HepG2 (cell line): ENCODE data around the gene AKAP14. TPM values are rescaled to one million over a fixed set of nuclear protein-coding genes. Genes with fewer than 3 reads are reported as not detected.

ENCODE experiments used
- DR1 ChIP-seq: sonication (generic); formaldehyde crosslinking; IDR thresholded peaks from 2 replicates; pipeline ENCODE4 v1.8.0; 2021; ENCODE audit warnings: mild to moderate bottlenecking, missing genetic modification reagents, inconsistent platforms
- FOXC1 ChIP-seq: sonication (generic); formaldehyde crosslinking; IDR thresholded peaks from 2 replicates; pipeline ENCODE4 v1.8.0; 2022; ENCODE audit warnings: mild to moderate bottlenecking, missing genetic modification reagents, borderline replicate concordance
- MAF1 ChIP-seq: sonication (generic); formaldehyde crosslinking; IDR thresholded peaks from 2 replicates; pipeline ENCODE4 v1.5.0; 2020; ENCODE audit warnings: missing genetic modification reagents, borderline replicate concordance
- NCOA5 ChIP-seq: sonication (generic); formaldehyde crosslinking; IDR thresholded peaks from 2 replicates; pipeline ENCODE4 v1.4.0; 2020; ENCODE audit warnings: missing genetic modification reagents
- NCOR1 ChIP-seq: fragments of 200-600 bp; sonication (generic); IDR thresholded peaks from 2 replicates; pipeline ENCODE4 v1.7.0; 2017; ENCODE audit warnings: antibody characterized with exemption, low read length, borderline replicate concordance
- RCOR2 ChIP-seq: IDR thresholded peaks from 2 replicates; pipeline ENCODE4 v1.6.1; 2016; ENCODE audit warnings: missing biosample characterization, missing genetic modification reagents
- SALL1 ChIP-seq: sonication (generic); formaldehyde crosslinking; IDR thresholded peaks from 2 replicates; pipeline ENCODE4 v1.8.0; 2022; ENCODE audit warnings: mild to moderate bottlenecking, missing genetic modification reagents
- SKI ChIP-seq: fragments of 450-650 bp; IDR thresholded peaks from one replicate; pipeline ENCODE4 v1.6.1; 2018; ENCODE audit warnings: mild to moderate bottlenecking; ENCODE audit not compliant: partially characterized antibody
- SNRNP70 ChIP-seq: fragments of 200-400 bp; formaldehyde crosslinking; IDR thresholded peaks from 2 replicates; pipeline ENCODE4 v1.6.1; 2017; ENCODE audit warnings: mild to moderate bottlenecking, low read depth, low read length, moderate library complexity
- STAG1 ChIP-seq: sonication (generic); formaldehyde crosslinking; IDR thresholded peaks from 2 replicates; pipeline ENCODE4 v1.4.0; 2020; ENCODE audit warnings: missing genetic modification reagents
- TOE1 ChIP-seq: sonication (generic); formaldehyde crosslinking; IDR thresholded peaks from 2 replicates; pipeline ENCODE4 v1.4.0; 2020; ENCODE audit warnings: mild to moderate bottlenecking, missing genetic modification reagents
- XRCC5 ChIP-seq: fragments of 200-400 bp; formaldehyde crosslinking; optimal IDR thresholded peaks from 2 replicates; pipeline ENCODE3; 2017; ENCODE audit warnings: mild to moderate bottlenecking, low read length
- ZNF263 ChIP-seq: sonication (generic); formaldehyde crosslinking; IDR thresholded peaks from 2 replicates; pipeline ENCODE4 v1.4.0; 2020; ENCODE audit warnings: missing genetic modification reagents
- ZNF280B ChIP-seq: sonication (generic); formaldehyde crosslinking; IDR thresholded peaks from 2 replicates; pipeline ENCODE4 v1.5.0; 2020; ENCODE audit warnings: missing genetic modification reagents, mild to moderate bottlenecking, borderline replicate concordance
- ZNF3 ChIP-seq: IDR thresholded peaks from 2 replicates; pipeline ENCODE4 v1.7.0; 2017; ENCODE audit warnings: inconsistent platforms
- ZNF451 ChIP-seq: sonication (generic); formaldehyde crosslinking; IDR thresholded peaks from 2 replicates; pipeline ENCODE4 v1.5.0; 2020; ENCODE audit warnings: mild to moderate bottlenecking, missing genetic modification reagents
- ZNF792 ChIP-seq: IDR thresholded peaks from 2 replicates; pipeline ENCODE4 v1.6.1; 2016
- polyA plus RNA-seq, 8 experiments: library from polyadenylated mRNA; depleted of rRNA in 3 of 8; stranded (reverse) in 7 of 8; unstranded in 1 of 8; fragments of >200 nt; fragmentation: Illumina TruSeq in 4 of 8; extraction: Trizol in 4 of 8; gene quantifications; 2 replicates each; pipeline versions ENCODE4 v1.2.1 to v1.2.3, GENCODE V29; 2011 to 2016; ENCODE audit warnings: low read depth in 4 of 8, missing spikeins in 1 of 8, mixed read lengths in 1 of 8; ENCODE audit not compliant: insufficient read depth in 1 of 8
- total RNA-seq, 5 experiments: library from RNA; depleted of rRNA; stranded (reverse); fragments of >200 nt; fragmentation: Illumina TruSeq; extraction: Trizol; gene quantifications; 2 replicates each; pipeline ENCODE4 v1.2.3, GENCODE V29; 2016; ENCODE audit warnings: low read depth in 1 of 5
- TF ChIP-seq, protein P1 (sequence below): sonication (generic); formaldehyde crosslinking; IDR thresholded peaks from 2 replicates; pipeline ENCODE4 v1.4.0; 2020; ENCODE audit warnings: missing genetic modification reagents
- TF ChIP-seq, protein P2 (sequence below): sonication (generic); formaldehyde crosslinking; IDR thresholded peaks from 2 replicates; pipeline ENCODE4 v1.4.0; 2020; ENCODE audit warnings: missing genetic modification reagents
- TF ChIP-seq, protein P3 (sequence below), 2 experiments: sonication (generic) in 1 of 2; formaldehyde crosslinking in 1 of 2; IDR thresholded peaks; 2 replicates each; pipeline versions ENCODE4 v1.4.0 to v1.6.1; 2018 to 2020; ENCODE audit warnings: missing genetic modification reagents in 2 of 2, borderline replicate concordance in 1 of 2, low read depth in 1 of 2, mild to moderate bottlenecking in 1 of 2, missing biosample characterization in 1 of 2

The AKAP14 gene
- total and polyA plus RNA-seq, 2 of the 13 experiments (the other 11 are each of a cell fraction or from before 2014, with no cell fraction given) = 0.20 to 1.7 TPM

DNA sequence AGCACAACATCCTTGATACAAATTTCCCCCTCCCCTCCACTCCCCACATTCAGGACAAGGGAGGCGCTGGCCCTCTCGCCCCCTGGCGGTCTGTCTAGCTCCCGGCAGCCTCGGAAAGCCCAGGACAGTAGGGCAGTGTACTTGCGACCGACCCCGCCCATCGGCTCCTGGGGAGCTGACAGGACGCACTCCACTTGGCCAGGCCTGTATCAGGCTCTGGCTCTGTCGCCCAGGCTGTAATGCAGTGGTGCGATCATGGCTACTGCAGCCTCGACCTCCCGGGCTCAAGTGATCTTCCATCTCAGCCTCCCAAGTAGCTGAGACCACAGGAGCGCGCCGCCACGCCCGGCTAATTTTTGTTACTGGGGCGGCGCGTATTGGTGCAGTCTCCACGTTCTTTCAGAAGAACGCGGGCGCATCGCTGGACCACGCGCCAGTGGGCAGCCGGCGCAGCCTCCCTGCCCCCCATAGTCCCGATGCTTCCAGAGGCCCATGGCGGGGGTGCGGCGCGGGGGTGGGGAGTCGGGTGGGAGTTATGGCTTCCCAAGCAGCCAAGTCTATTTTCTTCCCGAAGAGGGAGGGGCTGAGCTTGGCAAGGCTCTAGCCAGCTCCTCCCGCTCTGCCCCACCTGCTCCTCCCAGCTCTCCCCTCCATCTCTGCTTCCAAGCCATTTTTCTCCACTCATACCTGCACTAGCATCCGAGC lies 7.8 kb upstream of the AKAP14 start (continued):
- TF ChIP-seq SNRNP70 (no peak), SALL1 (peak; percentile 28; the same call in 1 of the 2 replicates), ZNF280B (CRISPR knock-in tag) (no peak), ZNF451 (no peak), ZNF792 (CRISPR knock-in tag) (no peak), STAG1 (CRISPR knock-in tag) (peak; percentile 32), RCOR2 (no peak), NCOA5 (CRISPR knock-in tag) (no peak), SKI (no peak), DR1 (CRISPR knock-in tag) (no peak), FOXC1 (CRISPR knock-in tag) (no peak), TOE1 (CRISPR knock-in tag) (no peak), ZNF263 (CRISPR knock-in tag) (no peak), XRCC5 (peak; percentile 72), ZNF3 (CRISPR knock-in tag) (peak; percentile 72; the same call in 1 of the 2 replicates), NCOR1 (no peak), MAF1 (CRISPR knock-in tag) (no peak)
- TF ChIP-seq, protein P1, sequence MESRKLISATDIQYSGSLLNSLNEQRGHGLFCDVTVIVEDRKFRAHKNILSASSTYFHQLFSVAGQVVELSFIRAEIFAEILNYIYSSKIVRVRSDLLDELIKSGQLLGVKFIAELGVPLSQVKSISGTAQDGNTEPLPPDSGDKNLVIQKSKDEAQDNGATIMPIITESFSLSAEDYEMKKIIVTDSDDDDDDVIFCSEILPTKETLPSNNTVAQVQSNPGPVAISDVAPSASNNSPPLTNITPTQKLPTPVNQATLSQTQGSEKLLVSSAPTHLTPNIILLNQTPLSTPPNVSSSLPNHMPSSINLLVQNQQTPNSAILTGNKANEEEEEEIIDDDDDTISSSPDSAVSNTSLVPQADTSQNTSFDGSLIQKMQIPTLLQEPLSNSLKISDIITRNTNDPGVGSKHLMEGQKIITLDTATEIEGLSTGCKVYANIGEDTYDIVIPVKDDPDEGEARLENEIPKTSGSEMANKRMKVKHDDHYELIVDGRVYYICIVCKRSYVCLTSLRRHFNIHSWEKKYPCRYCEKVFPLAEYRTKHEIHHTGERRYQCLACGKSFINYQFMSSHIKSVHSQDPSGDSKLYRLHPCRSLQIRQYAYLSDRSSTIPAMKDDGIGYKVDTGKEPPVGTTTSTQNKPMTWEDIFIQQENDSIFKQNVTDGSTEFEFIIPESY (CRISPR knock-in tag) = peak; percentile 85
- TF ChIP-seq, protein P2, sequence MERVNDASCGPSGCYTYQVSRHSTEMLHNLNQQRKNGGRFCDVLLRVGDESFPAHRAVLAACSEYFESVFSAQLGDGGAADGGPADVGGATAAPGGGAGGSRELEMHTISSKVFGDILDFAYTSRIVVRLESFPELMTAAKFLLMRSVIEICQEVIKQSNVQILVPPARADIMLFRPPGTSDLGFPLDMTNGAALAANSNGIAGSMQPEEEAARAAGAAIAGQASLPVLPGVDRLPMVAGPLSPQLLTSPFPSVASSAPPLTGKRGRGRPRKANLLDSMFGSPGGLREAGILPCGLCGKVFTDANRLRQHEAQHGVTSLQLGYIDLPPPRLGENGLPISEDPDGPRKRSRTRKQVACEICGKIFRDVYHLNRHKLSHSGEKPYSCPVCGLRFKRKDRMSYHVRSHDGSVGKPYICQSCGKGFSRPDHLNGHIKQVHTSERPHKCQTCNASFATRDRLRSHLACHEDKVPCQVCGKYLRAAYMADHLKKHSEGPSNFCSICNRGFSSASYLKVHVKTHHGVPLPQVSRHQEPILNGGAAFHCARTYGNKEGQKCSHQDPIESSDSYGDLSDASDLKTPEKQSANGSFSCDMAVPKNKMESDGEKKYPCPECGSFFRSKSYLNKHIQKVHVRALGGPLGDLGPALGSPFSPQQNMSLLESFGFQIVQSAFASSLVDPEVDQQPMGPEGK (CRISPR knock-in tag) = peak; percentile 56; the same call in 1 of the 2 replicates
- TF ChIP-seq, protein P3, sequence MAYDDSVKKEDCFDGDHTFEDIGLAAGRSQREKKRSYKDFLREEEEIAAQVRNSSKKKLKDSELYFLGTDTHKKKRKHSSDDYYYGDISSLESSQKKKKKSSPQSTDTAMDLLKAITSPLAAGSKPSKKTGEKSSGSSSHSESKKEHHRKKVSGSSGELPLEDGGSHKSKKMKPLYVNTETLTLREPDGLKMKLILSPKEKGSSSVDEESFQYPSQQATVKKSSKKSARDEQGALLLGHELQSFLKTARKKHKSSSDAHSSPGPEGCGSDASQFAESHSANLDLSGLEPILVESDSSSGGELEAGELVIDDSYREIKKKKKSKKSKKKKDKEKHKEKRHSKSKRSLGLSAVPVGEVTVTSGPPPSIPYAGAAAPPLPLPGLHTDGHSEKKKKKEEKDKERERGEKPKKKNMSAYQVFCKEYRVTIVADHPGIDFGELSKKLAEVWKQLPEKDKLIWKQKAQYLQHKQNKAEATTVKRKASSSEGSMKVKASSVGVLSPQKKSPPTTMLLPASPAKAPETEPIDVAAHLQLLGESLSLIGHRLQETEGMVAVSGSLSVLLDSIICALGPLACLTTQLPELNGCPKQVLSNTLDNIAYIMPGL (CRISPR knock-in tag; IDR thresholded peaks at IDR 0.05; ENCODE audit: borderline replicate concordance in 1 of 2, low read depth in 1 of 2) = peak in 1 of 2 experiments; percentile 61; a peak in 2 of 4 replicates
